ENCODE results near the gene GLIPR1L1.
A peak's percentile ranks its signal among the peaks of the same experiment; 100 is the strongest.

GLIPR1L1 gene

GRCh38 chr12:75334384-75335030 is at the start of gene GLIPR1L1:
GLIPR1L1 (plus strand) TSS chr12:75334670; CDS start chr12:75334729, 59 bp downstream.
- H3K27ac ChIP-seq (ENCODE audit: extremely low read depth, low read depth, low read length): no peak within 1 kb of the TSS
- H3K9me3 ChIP-seq (ENCODE audit: control insufficient read depth, insufficient read depth, low read depth, low read length): no peaks in the 10 kb centered on the region
- H3K36me3 ChIP-seq (ENCODE audit: control insufficient read depth in 2 of 2, insufficient read depth in 1 of 2, low read length in 2 of 2): no peaks in the 10 kb centered on the region
- H3K4me3 ChIP-seq (ENCODE audit: low read depth, low read length): peak within 1 kb of the TSS; percentile 19
- ChIA-PET POLR2A (no interaction called here), CTCF (interaction anchor here (0.6 to 1.8 kb wide), 18 partner anchors 8 to 1270 kb away, joined by 3 to 9 read pairs (median 3); no protein-coding TSS in a partner anchor)
- H3K4me1 ChIP-seq (ENCODE audit: control insufficient read depth, insufficient read depth, low read length): no peaks in the 10 kb centered on the region
- no peak for TF ChIP-seq ZNF560 (tag by site-specific recombination; IDR thresholded peaks at IDR 0.05; ENCODE audit: borderline replicate concordance)
- TF ChIP-seq ZNF548 (tag by site-specific recombination; IDR thresholded peaks at IDR 0.05): no peak
- TF ChIP-seq ZNF488 (tag by site-specific recombination; IDR thresholded peaks at IDR 0.05): no peak
- peak; percentile 53 for TF ChIP-seq ZNF654 (tag by site-specific recombination; IDR thresholded peaks at IDR 0.05; ENCODE audit: low read depth)
- TF ChIP-seq ZNF140 (tag by site-specific recombination; IDR thresholded peaks at IDR 0.05): no peak
- no peak for TF ChIP-seq PBX3 (CRISPR knock-in tag; IDR thresholded peaks at IDR 0.05)
- TF ChIP-seq ZNF544 (tag by site-specific recombination; IDR thresholded peaks at IDR 0.05): no peak
- TF ChIP-seq, protein P1, sequence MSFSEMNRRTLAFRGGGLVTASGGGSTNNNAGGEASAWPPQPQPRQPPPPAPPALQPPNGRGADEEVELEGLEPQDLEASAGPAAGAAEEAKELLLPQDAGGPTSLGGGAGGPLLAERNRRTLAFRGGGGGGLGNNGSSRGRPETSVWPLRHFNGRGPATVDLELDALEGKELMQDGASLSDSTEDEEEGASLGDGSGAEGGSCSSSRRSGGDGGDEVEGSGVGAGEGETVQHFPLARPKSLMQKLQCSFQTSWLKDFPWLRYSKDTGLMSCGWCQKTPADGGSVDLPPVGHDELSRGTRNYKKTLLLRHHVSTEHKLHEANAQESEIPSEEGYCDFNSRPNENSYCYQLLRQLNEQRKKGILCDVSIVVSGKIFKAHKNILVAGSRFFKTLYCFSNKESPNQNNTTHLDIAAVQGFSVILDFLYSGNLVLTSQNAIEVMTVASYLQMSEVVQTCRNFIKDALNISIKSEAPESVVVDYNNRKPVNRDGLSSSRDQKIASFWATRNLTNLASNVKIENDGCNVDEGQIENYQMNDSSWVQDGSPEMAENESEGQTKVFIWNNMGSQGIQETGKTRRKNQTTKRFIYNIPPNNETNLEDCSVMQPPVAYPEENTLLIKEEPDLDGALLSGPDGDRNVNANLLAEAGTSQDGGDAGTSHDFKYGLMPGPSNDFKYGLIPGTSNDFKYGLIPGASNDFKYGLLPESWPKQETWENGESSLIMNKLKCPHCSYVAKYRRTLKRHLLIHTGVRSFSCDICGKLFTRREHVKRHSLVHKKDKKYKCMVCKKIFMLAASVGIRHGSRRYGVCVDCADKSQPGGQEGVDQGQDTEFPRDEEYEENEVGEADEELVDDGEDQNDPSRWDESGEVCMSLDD (tag by site-specific recombination; IDR thresholded peaks at IDR 0.05): no peak
- TF ChIP-seq HOXD13 (CRISPR knock-in tag; IDR thresholded peaks at IDR 0.05; ENCODE audit: borderline replicate concordance): no peak
- TF ChIP-seq, protein P2, sequence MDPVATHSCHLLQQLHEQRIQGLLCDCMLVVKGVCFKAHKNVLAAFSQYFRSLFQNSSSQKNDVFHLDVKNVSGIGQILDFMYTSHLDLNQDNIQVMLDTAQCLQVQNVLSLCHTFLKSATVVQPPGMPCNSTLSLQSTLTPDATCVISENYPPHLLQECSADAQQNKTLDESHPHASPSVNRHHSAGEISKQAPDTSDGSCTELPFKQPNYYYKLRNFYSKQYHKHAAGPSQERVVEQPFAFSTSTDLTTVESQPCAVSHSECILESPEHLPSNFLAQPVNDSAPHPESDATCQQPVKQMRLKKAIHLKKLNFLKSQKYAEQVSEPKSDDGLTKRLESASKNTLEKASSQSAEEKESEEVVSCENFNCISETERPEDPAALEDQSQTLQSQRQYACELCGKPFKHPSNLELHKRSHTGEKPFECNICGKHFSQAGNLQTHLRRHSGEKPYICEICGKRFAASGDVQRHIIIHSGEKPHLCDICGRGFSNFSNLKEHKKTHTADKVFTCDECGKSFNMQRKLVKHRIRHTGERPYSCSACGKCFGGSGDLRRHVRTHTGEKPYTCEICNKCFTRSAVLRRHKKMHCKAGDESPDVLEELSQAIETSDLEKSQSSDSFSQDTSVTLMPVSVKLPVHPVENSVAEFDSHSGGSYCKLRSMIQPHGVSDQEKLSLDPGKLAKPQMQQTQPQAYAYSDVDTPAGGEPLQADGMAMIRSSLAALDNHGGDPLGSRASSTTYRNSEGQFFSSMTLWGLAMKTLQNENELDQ (tag by site-specific recombination; IDR thresholded peaks at IDR 0.05; ENCODE audit: low read depth): no peak
- no peak for TF ChIP-seq ZNF202 (tag by site-specific recombination; IDR thresholded peaks at IDR 0.05; ENCODE audit: borderline replicate concordance)
- TF ChIP-seq AEBP2 (tag by site-specific recombination; IDR thresholded peaks at IDR 0.05; ENCODE audit: borderline replicate concordance): no peak
- TF ChIP-seq ZBTB7A (tag by site-specific recombination; IDR thresholded peaks at IDR 0.05; ENCODE audit: low read depth): no peak
- no peak for TF ChIP-seq ZNF280C (tag by site-specific recombination; IDR thresholded peaks at IDR 0.05)
- no peak for TF ChIP-seq ZNF777 (tag by site-specific recombination; IDR thresholded peaks at IDR 0.05; ENCODE audit: borderline replicate concordance)
- TF ChIP-seq ZNF843 (tag by site-specific recombination; IDR thresholded peaks at IDR 0.05): no peak
- peak; percentile 88 for TF ChIP-seq ZNF335 (tag by site-specific recombination; conservative IDR thresholded peaks at IDR 0.05)
- no peak for TF ChIP-seq BCL11B (tag by site-specific recombination; IDR thresholded peaks at IDR 0.05; ENCODE audit: low read depth)
- no peak for TF ChIP-seq ZNF510 (tag by site-specific recombination; IDR thresholded peaks at IDR 0.05; ENCODE audit: insufficient replicate concordance)
- TF ChIP-seq ZNF518A (tag by site-specific recombination; conservative IDR thresholded peaks at IDR 0.05; ENCODE audit: low read depth): no peak; the same call in 1 of the 2 replicates
- peak; percentile 69 for TF ChIP-seq ZEB2 (tag by site-specific recombination; IDR thresholded peaks at IDR 0.05)
